HL-60 (cell line): ENCODE measurements around the gene MTFR1L.

Experiments
- DNase-seq, 2 experiments: peaks; one replicate each; pipeline ENCODE4 v3.0.0-alpha.2; 2010 to 2020; ENCODE audit warnings: low read depth in 1 of 2, low spot score in 1 of 2
- H3K27ac ChIP-seq: fragments of 250-450 bp; sonication (Bioruptor Pico); replicated peaks from 2 replicates; pipeline ENCODE4 v1.5.1; 2020; ENCODE audit warnings: mild to moderate bottlenecking, moderate library complexity
- H3K27me3 ChIP-seq: fragments of 250-450 bp; sonication (Bioruptor Pico); 2 replicates; pipeline ENCODE4 v1.5.1; 2021; ENCODE audit warnings: mild to moderate bottlenecking, moderate library complexity; ENCODE audit not compliant: insufficient read depth, poor library complexity, severe bottlenecking
- H3K4me3 ChIP-seq: replicated peaks from 2 replicates; pipeline ENCODE4 v1.5.1; 2011; ENCODE audit warnings: mild to moderate bottlenecking, control low read depth, low read length; ENCODE audit not compliant: insufficient read depth
- GABPA ChIP-seq: IDR thresholded peaks from 2 replicates; pipeline ENCODE4 v1.6.1; 2012; ENCODE audit warnings: low read depth
- POLR2AphosphoS5 ChIP-seq: IDR thresholded peaks from 2 replicates; pipeline ENCODE4 v1.6.1; 2012; ENCODE audit warnings: low read depth
- SPI1 ChIP-seq: IDR thresholded peaks from 2 replicates; pipeline ENCODE4 v1.6.1; 2012; ENCODE audit warnings: low read depth, mild to moderate bottlenecking, borderline replicate concordance
- TF ChIP-seq, protein P1 (sequence below): IDR thresholded peaks from one replicate; pipeline ENCODE4 v1.5.1; 2011; ENCODE audit warnings: low read length, control low read depth, inconsistent platforms; ENCODE audit not compliant: insufficient read depth
- TF ChIP-seq, protein P2 (sequence below): IDR thresholded peaks from 2 replicates; pipeline ENCODE4 v1.6.1; 2012; ENCODE audit warnings: low read depth; ENCODE audit not compliant: insufficient replicate concordance

MTFR1L gene

DNA sequence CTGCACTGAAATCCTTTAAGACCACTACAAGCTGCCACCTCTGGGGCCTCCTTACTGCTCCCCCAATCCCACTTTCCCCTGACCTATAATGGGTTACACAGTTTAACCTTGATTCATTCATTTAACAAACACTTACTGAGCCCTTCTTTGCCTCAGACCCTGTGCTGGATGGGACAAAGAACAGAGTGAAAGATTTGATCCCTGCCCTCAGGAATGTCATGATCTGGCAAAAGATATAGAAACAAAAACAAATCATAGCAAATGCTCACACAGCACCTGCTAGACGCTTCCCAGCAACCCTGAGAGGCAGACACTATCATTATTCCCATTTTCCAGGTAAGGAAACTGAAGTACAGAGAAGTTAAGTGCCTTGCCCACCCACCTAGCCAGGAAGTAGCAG, 46.5 kb downstream of the MTFR1L start:
- H3K4me3 ChIP-seq = no peak overlapping the region
- TF ChIP-seq, protein P1, sequence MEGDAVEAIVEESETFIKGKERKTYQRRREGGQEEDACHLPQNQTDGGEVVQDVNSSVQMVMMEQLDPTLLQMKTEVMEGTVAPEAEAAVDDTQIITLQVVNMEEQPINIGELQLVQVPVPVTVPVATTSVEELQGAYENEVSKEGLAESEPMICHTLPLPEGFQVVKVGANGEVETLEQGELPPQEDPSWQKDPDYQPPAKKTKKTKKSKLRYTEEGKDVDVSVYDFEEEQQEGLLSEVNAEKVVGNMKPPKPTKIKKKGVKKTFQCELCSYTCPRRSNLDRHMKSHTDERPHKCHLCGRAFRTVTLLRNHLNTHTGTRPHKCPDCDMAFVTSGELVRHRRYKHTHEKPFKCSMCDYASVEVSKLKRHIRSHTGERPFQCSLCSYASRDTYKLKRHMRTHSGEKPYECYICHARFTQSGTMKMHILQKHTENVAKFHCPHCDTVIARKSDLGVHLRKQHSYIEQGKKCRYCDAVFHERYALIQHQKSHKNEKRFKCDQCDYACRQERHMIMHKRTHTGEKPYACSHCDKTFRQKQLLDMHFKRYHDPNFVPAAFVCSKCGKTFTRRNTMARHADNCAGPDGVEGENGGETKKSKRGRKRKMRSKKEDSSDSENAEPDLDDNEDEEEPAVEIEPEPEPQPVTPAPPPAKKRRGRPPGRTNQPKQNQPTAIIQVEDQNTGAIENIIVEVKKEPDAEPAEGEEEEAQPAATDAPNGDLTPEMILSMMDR = no peak
- TF ChIP-seq SPI1 = no peak
- TF ChIP-seq POLR2AphosphoS5 = no peak
- TF ChIP-seq GABPA = no peak
- TF ChIP-seq, protein P2, sequence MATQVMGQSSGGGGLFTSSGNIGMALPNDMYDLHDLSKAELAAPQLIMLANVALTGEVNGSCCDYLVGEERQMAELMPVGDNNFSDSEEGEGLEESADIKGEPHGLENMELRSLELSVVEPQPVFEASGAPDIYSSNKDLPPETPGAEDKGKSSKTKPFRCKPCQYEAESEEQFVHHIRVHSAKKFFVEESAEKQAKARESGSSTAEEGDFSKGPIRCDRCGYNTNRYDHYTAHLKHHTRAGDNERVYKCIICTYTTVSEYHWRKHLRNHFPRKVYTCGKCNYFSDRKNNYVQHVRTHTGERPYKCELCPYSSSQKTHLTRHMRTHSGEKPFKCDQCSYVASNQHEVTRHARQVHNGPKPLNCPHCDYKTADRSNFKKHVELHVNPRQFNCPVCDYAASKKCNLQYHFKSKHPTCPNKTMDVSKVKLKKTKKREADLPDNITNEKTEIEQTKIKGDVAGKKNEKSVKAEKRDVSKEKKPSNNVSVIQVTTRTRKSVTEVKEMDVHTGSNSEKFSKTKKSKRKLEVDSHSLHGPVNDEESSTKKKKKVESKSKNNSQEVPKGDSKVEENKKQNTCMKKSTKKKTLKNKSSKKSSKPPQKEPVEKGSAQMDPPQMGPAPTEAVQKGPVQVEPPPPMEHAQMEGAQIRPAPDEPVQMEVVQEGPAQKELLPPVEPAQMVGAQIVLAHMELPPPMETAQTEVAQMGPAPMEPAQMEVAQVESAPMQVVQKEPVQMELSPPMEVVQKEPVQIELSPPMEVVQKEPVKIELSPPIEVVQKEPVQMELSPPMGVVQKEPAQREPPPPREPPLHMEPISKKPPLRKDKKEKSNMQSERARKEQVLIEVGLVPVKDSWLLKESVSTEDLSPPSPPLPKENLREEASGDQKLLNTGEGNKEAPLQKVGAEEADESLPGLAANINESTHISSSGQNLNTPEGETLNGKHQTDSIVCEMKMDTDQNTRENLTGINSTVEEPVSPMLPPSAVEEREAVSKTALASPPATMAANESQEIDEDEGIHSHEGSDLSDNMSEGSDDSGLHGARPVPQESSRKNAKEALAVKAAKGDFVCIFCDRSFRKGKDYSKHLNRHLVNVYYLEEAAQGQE = no peak
- no peak overlapping the region for H3K27ac ChIP-seq
- no peaks in the 10 kb centered on the region for H3K27me3 ChIP-seq
- DNase-seq = no peak

DNA sequence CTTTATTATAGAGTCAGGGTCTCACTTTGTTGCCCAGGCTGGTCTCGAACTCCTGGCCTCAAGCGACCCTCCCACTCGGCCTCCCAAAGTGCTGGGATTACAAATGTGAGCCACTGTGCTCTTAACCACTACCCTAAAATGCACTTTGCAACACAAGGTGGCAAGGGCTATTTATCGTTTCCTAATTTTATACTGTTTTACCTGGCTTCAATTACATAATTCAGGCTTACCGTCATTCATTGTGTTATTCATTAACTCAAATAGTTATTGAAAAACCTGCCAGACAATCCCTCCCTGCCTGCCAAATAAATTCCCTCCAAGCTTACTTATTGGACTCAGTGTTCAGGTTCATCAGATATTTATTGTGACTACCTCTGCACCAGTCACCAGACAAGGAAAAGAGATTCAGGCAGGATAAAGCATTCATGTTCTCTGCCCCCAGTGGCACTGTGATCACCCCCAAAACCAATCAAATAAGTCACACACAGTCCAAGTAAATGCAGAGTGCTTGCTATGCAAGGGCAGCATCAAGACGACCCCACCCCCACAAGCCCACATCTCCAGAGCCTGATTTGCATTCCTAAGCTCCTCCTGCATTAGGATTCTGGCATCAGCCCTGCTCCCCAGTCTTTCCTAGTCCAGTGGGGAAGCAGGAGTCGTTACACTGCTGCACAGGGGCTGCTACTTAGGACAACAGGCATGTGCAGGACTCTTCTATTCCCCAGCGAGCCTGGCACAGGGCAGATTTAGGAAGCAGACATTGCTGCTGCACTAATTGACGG, 47.6 kb downstream of the MTFR1L start:
- DNase-seq = no peak
- Histone ChIP-seq H3K27me3 (no peaks in the 10 kb centered on the region), H3K4me3 (no peak overlapping the region), H3K27ac (no peak overlapping the region)
- TF ChIP-seq, protein P2 = no peak
- no peak for TF ChIP-seq GABPA

DNA sequence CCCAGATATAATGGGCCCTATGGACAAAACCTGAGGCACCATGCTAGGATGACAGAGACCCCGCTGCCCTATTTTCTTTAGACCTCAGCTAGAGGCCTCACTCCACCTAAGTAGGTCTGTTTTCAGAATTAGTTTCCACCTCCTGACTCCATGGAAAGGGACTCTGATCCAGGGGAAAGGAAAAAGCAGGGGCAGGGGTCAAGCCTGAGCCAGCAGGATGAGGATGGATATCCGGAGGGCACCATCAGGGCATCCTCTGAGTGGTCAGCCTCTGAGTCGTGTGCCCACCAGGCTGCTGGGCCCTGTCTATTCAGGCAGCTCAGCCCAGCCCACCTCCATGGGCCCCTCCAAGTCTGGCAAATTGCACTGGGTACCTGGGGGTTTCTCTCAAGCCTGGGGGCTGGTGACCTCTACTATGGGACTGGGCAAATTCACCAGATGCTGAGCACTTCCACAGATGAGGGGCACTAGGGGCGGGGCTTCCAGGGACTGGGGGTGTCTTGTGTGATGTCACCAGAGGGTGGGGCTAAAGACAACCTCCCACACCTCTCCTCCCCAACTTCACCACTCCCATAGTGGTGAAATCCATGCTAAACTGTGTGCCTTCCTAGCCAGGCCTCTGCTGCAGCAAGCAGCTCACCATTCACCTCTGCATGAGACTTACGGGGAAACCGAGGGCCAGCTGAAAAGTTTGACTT, 50.3 kb downstream of the MTFR1L start:
- no peaks in the 10 kb centered on the region for H3K27me3 ChIP-seq
- no peak overlapping the region for H3K4me3 ChIP-seq
- TF ChIP-seq GABPA = no peak
- no peak for TF ChIP-seq SPI1
- TF ChIP-seq, protein P1 = no peak
- TF ChIP-seq, protein P2 = no peak
- TF ChIP-seq POLR2AphosphoS5 = no peak
- no peak overlapping the region for H3K27ac ChIP-seq
- DNase-seq = no peak
